Raji (cell line): Measurements from ENCODE around the gene MID1.

ENCODE experiments used
- POLR2A ChIP-seq: IDR thresholded peaks from 2 replicates; pipeline ENCODE4 v1.6.1; 2011; ENCODE audit warnings: low read depth, low read length, control low read depth; ENCODE audit not compliant: insufficient read depth

Gene MID1

GRCh38 chrX:10526451-10526850 is 93.9 kb downstream of the MID1 start:
- no peak for TF ChIP-seq POLR2A

GRCh38 chrX:10525381-10526120 is 94.8 kb downstream of the MID1 start:
- no peak for TF ChIP-seq POLR2A

- no peak for TF ChIP-seq POLR2A
Measured at GRCh38 chrX:10524578-10524977, 95.8 kb downstream of the MID1 start.

- TF ChIP-seq POLR2A, result no peak
Measured at GRCh38 chrX:10519761-10520160, 100.6 kb downstream of the MID1 start.

DNA sequence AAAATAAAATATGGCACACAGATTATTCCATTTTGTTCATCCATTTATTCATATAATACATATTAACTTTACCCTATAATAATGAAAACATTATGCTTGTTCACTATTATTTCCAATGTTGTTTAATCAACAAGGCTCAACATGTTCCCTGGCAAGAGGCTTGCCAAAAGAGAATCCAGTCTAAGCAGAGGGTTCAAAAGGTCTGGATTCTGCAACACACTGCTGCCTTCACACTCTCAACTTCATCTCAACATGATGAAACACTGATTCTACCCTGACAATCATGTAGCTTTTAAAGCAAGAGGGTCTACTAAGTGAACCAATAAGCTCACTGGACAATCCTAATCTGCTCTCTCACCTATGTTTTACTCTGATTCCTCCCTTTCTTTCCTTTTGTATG is 101.1 kb downstream of the MID1 start:
- TF ChIP-seq POLR2A, result no peak

- no peak for TF ChIP-seq POLR2A
Measured at GRCh38 chrX:10518073-10518472, 102.3 kb downstream of the MID1 start.

DNA sequence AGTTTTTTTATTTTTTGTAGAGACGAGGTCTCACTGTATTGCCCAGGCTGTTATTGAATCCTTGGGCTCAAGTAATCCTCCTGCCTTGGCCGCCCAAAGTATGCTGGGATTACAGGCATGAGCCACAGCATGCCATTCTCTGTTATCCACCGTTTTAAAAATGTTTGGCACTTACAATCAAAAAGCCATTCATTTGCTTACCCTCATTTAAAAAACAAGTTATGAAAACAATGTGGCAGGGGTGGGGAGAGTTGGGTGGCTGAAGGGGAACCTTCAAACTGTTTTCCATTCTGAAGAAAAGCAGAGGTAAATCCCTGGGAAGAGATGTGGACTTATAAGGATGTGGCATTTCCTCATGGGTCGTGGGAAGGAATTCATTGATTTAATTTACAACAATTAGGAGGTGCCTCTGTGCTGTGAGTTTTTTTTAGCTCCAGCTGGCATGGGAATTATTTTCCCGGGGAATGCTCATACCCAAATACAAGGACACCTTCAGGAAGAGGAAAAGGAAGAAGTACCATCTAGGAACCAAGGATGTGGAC is 103.5 kb downstream of the MID1 start:
- TF ChIP-seq POLR2A, result no peak

GRCh38 chrX:10514891-10515290 is 105.5 kb downstream of the MID1 start:
- no peak for TF ChIP-seq POLR2A

GRCh38 chrX:10513974-10514373 is 106.4 kb downstream of the MID1 start:
- no peak for TF ChIP-seq POLR2A

GRCh38 chrX:10512741-10513140 is 107.6 kb downstream of the MID1 start:
- TF ChIP-seq POLR2A, result no peak

DNA sequence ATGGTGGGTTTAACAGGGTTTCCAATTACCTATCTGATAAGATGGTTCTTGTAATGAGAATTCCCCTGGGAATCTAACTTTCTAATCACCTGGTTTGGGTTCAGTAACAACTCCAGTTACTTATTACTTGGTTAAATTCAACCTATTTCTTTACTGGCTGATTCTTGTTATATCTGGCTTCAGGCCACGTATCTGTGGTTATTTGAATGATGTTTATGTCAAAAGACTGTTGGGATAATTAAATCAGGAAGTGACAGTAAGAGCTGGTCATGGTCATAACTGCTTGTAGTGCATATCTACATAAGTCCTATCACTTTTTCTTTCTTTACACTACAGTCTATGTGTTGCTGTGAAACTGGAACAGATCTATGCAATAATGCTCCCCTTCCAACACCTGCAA is 108.1 kb downstream of the MID1 start:
- no peak for TF ChIP-seq POLR2A

GRCh38 chrX:10509397-10509796 is 111.0 kb downstream of the MID1 start:
- TF ChIP-seq POLR2A, result no peak

GRCh38 chrX:10508891-10509290 is 111.5 kb downstream of the MID1 start:
- no peak for TF ChIP-seq POLR2A

DNA sequence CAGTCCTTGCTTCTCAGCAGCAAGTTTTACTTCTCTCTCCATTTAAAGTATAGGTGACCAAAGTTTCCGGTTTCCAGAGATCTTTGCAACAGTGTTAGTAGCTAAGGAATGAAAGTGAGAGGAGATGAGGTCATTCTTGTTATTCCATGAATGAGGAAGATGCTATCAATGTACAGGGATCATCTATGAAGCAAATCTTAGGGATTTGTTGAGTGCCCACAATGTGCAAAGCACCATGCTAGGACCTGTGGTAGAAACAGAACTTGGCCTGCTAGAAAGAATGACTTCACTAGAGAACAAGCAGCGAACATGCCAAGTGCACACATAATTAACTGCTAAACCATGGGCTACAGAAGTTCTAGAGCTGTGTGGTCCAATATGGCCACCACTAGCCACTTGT is 112.5 kb downstream of the MID1 start:
- no peak for TF ChIP-seq POLR2A

DNA sequence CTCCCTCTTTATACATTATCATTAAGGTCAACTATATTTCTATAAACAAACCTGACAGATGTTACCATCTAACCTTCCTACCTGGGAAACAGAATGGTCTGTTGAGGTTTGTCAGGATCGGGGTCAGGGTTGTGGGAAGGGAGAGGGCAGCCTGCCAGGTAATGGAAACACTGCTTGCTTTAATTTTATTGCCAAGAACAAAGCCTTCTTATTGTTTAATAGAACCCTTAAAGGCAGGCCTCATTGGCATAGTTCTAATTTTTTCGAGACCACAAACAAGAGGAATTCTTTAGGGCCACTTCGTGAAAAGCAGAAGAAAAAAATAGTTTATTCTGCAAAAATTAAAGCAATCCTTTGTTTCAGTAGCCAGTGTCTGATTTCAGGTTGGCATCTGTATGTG is 113.2 kb downstream of the MID1 start:
- no peak for TF ChIP-seq POLR2A

- TF ChIP-seq POLR2A, result no peak
Measured at GRCh38 chrX:10506781-10507180, 113.6 kb downstream of the MID1 start.

GRCh38 chrX:10505726-10506125 is 114.7 kb downstream of the MID1 start:
- TF ChIP-seq POLR2A, result no peak
